Stimulated activated CD8-positive, alpha-beta memory T cell treated with anti-CD3 and anti-CD28 coated beads, Interleukin-12 subunit alpha, Interleukin-12 subunit beta, amount 100 ng/mL, for 4 hours (primary cell): ENCODE results near the gene PHACTR1.

Experiments
- DNase-seq: peaks from one replicate; pipeline ENCODE4 v3.0.0-alpha.2; 2020; ENCODE audit warnings: low read depth

PHACTR1 gene

GRCh38 chr6:13289789-13290318 is 573.3 kb downstream of the PHACTR1 start:
- DNase-seq = no peak

DNA sequence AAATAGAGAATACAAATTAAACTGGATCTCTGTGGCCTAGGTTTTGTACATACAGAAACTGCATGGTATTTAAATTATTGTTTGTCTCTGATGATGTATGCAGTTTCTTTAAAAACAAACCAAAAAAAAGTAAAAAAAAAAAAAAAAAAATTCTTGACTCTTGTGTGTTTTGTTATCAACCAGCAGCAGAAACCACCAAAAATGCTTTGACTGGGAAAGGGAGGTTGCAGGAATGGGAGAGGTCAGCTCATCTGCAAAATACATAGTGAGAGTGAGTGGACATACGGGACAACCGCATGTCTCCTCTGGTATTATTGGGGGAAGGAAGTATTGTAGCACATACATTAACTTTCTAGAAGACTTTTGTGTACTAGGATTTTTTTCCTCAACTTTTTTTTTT is 573.8 kb downstream of the PHACTR1 start:
- no peak for DNase-seq

- DNase-seq = no peak
Observed at GRCh38 chr6:13292774-13293173, 576.2 kb downstream of the PHACTR1 start.

DNA sequence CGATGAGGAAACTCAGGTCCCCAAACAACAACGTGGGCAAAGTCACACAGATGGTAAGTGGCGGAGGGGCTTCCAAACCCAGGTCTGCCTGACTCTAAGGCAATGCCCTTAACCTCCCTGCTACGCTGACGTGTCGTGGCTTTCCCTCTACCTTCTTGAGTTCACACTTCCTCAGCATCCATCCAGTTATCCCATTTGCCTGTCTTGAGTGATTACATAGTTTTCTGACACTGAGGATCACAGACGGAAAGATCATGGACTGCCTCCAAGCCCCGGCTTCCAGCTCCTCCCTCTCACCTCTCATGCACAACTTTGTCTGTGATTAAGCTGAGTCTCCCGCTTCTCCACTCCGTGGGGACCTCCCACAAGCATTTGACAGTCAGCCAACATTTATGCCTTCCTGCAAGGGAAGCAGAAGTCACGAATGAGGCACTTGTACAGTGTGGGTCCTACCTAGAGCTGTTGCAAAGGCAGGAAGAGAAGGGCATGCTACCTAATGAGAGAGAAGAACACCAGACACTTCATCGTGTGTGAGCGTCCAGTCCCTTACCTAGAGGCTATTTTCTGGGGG is 578.0 kb downstream of the PHACTR1 start:
- no peak for DNase-seq

DNA sequence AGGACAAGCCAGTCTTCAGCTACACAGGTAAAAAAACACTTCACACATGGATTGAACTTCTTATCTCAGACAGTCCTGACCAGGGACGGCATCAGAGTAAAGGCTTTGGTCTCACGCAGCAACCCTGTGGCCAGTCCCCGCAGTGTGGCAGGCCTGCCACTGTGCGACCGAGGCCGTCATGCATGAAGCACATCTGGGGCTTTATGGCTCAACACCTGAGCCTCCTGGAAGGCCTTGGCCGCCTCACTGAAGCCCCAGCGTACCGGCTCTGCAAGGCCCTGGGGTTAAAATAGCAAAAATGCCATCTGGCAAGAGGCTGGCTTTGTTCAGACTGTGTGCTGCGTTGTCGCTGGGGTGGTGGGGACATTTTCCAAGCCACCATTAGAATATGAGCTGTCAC is 579.0 kb downstream of the PHACTR1 start:
- no peak for DNase-seq

DNA sequence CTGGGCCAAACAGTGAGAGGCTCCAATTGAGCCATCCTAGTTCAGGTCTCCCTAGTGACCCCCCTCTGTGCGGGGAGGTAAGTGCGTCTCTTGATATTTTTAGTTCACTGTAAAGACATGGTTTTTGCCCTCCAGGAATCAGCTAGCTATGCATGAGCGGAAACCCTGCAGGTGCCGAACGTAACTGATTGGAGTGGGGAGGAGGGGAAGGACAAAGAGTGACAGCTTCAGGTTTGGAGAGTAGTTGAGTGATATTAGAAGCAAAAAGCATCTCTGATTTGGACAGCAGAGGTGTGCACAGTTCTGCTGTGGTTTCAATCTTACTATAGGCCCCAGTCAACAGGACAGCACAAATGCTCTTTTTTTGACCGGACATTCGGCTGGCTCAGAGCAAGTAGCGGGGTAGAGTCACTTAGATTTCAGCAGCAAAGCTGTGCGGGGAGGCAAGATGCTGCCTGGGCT is 580.0 kb downstream of the PHACTR1 start:
- no peak for DNase-seq

DNA sequence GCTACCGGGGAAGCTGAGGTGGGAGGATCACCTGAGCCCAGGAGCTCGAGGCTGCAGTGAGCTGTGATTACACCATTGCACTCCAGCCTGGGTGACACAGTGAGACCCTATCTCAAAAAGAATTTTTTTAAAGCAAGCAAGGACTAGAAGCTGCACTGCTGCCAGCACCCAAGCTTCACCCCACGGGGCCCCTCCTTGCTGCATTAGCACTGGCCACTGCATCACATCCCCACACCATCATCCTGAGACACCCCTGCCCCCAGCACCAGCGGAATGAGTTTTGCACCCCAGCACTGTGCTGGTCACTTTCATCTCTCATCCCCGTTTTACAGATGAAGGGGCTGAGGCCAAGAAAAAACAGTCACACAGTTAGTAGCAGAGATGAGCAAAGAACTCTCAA is 580.8 kb downstream of the PHACTR1 start:
- no peak for DNase-seq

GRCh38 chr6:13298446-13298845 is 581.9 kb downstream of the PHACTR1 start:
- DNase-seq = no peak

- DNase-seq = no peak
Observed at GRCh38 chr6:13299403-13299821, 582.8 kb downstream of the PHACTR1 start.

- no peak for DNase-seq
Observed at GRCh38 chr6:13299918-13300317, 583.4 kb downstream of the PHACTR1 start.

- no peak for DNase-seq
Observed at GRCh38 chr6:13300643-13301590, 584.4 kb downstream of the PHACTR1 start.

DNA sequence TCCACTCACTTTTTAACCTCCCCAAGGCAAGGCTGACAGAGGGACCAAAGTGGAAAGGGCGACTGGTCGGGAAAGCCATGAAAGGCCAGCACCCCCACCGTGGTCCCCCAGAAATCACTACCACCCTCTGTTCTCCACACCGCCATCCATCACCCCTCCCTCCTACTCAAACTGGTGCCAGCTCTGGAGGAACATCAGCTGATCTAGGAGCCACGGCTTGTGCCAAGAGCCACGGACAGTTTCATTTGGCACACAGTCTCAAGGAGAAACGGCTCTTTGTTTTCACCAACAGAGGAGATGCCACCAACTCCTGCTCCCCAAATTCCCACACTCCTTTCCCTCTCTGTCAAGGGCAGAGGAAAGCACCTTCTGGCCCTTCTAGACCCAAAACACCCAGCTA is 585.7 kb downstream of the PHACTR1 start:
- DNase-seq = no peak

GRCh38 chr6:13302751-13303667 is 586.4 kb downstream of the PHACTR1 start:
- DNase-seq = peak; percentile 21

DNA sequence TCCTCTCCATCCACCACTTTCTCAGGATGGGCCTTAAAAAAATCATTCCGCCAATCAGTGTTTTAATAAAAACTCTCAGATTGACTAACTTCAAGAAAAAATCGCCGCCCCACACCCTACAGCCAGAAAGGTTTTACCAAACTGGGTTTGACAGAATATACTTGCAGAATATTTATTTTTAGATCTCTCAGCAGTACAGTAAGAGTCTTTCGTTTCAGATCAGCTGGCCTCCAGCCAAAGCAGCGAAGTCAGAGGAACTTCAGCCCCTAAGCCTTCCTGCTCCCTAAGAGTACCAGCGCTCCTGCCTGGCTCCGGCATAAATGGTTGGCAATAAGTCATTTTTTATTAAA is 587.1 kb downstream of the PHACTR1 start:
- no peak for DNase-seq

DNA sequence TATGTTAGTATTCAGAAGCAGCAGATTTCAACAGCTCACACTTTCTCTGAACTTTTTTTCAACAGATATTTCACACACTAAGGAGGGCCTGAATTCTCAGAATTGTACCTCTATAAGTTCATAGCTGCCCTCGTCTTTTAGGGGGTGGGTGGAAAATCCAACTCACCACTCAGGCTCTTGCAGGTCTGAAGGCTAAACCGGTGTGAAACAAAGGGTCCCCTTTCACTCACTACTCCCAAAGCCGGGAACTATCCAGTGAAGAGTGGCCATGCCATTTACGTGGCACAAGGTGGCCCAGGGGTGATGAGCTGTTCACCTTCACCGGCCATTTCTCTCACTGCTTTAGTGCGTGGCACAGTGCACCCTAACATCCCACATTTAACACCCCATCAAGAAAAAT is 587.5 kb downstream of the PHACTR1 start:
- no peak for DNase-seq

DNA sequence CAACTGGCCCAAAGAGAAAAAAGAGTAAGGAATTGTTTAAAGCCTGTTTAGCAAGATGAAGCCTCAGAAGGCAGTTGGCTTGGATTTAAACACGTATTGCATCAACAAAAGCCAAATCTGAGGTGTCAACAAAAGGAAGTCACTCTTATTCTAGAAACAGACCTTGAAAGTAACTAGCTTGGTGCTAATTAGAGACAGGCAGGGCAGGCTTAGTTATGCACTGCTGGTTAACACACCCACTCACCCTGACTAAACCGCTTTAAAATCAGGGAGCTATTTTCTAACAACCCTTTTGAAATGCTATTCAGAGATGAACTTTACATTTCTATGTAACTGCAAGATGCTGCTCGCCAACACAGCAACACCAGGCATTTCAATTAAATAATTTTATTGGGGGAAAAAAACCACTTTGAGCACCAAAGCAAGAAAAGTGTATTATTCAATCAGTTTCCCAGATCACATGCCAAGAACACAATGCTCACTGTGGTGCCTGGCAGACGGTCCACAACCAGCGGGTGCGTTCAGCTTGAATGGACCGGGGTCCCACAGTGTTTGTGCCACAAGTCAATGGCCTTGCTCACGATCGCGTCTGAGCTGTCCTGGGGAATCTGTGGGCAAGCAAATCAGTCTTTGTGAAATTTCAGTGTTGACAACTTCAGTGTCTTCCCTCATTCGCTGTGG is 588.2 kb downstream of the PHACTR1 start:
- no peak for DNase-seq

DNA sequence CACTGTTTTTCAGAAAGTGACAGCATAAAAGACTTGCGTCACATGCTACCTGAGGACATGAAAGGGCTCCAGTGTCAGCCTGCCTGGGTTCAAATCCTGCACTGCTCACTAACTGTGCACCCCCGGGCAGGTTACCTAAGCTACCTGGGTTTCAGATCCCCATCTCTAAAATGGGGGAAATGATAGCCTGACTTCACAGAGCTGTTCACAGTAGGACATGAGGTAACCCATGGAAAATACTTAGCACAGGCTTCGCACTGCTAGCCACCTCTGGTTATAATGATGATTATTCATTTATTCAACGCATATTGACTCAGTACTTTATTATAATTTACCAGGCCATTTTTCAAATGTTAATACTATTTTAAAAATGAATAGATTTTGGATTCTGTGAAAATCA is 588.7 kb downstream of the PHACTR1 start:
- no peak for DNase-seq

DNA sequence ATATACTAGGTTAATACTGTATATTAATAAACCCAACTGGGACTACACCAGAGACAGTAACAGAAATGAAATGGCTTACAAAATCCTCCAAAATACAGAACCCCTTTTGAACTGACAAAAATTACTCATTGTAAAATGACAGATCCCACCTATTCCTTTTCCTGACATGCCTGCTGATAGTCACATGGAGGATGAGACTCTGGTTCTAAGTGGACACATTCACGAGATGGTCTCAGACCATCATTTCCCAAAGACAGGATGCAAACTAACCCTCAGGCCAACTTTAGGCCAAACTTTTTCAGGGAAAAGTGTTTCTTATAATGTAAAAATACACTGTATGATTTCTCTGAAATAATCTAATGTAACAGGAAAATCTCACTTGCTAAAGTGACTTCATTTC is 589.2 kb downstream of the PHACTR1 start:
- no peak for DNase-seq

DNA sequence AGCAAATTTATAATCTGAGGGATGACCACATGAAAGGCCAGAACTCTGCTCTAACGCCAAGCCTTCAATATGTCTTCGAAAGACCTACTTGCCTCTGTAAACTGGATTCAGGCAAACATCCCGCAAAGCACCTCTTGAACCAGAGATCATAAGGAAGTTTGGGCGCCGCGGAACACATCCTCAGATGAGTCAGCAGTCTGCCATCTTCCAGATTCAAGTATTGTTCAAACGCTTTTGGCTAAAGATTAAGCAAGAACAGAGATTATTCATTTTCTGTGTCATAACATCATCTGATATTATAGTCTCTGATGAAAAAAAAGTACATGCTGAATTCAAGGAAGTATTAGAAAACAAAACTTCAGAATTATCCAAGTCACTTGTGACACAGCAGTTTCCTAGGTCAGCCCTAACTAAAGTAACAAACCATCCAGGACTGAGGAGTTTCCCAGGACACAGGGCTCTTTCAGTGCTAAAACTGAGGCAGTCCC is 591.0 kb downstream of the PHACTR1 start:
- no peak for DNase-seq

GRCh38 chr6:13308332-13308731 is 591.8 kb downstream of the PHACTR1 start:
- DNase-seq = no peak

GRCh38 chr6:13311155-13311554 is 594.6 kb downstream of the PHACTR1 start:
- no peak for DNase-seq
